SK-N-SH (cell line): Measurements from ENCODE around the gene TMED8. TPM values are rescaled to one million over a fixed set of nuclear protein-coding genes. Genes with fewer than 3 reads are reported as not detected.

Experiments used
- CTCF ChIA-PET: fragments of 300-600, 350-600 bp; formaldehyde crosslinking; extraction: SDS; loops from one replicate; lab custom pipeline; 2021; lab: Yijun Ruan, JAX
- POLR2A ChIA-PET: fragments of 350-600 bp; sonication (Branson Sonifier 250); formaldehyde crosslinking; extraction: SDS; loops from one replicate; lab custom pipeline; 2020; ENCODE audit warnings: antibody characterized with exemption, inconsistent platforms; lab: Yijun Ruan, JAX
- DNase-seq: peaks from one replicate; pipeline ENCODE4 v3.0.0; 2012
- H2AFZ ChIP-seq: fragments of 200-600 bp; sonication (generic); 2 replicates; pipeline ENCODE4 v1.8.1; 2016; ENCODE audit warnings: antibody characterized with exemption, mild to moderate bottlenecking, low read depth
- H3F3A ChIP-seq: fragments of 200-600 bp; sonication (generic); replicated peaks from 2 replicates; pipeline ENCODE3; 2016; ENCODE audit warnings: antibody characterized with exemption, mild to moderate bottlenecking; ENCODE audit not compliant: insufficient read depth
- H3K27ac ChIP-seq, 2 experiments: fragments of 200-500 bp in 1 of 2; fragments of 200-600 bp in 1 of 2; sonication (Bioruptor generic) in 1 of 2; sonication (generic), shearing (Covaris generic) in 1 of 2; 2 replicates each; pipeline versions ENCODE4 v1.5.1 to v1.6.1; 2014 to 2016; ENCODE audit warnings: low read depth in 2 of 2, inconsistent platforms in 1 of 2, low read length in 1 of 2, mild to moderate bottlenecking in 1 of 2, mixed read lengths in 1 of 2
- H3K27me3 ChIP-seq: fragments of 200-600 bp; sonication (generic), shearing (Covaris generic); 2 replicates; pipeline ENCODE4 v1.6.1; 2016; ENCODE audit warnings: mixed run types; ENCODE audit not compliant: insufficient read depth
- H3K36me3 ChIP-seq, 2 experiments: fragments of 200-500 bp in 1 of 2; fragments of 200-600 bp in 1 of 2; sonication (Bioruptor generic) in 1 of 2; sonication (generic) in 1 of 2; replicated peaks in 1 of 2; 2 replicates each; pipeline versions ENCODE3 to v1.5.1; 2014 to 2016; ENCODE audit warnings: low read length in 1 of 2, mild to moderate bottlenecking in 1 of 2; ENCODE audit not compliant: insufficient read depth in 2 of 2, control insufficient read depth in 1 of 2
- H3K4me1 ChIP-seq, 2 experiments: fragments of 200-500 bp in 1 of 2; fragments of 200-600 bp in 1 of 2; sonication (Bioruptor generic) in 1 of 2; sonication (generic), shearing (Covaris generic) in 1 of 2; 2 replicates each; pipeline versions ENCODE4 v1.5.1 to v1.6.1; 2014 to 2016; ENCODE audit warnings: low read depth in 1 of 2, low read length in 1 of 2, mixed run types in 1 of 2; ENCODE audit not compliant: insufficient read depth in 2 of 2, control insufficient read depth in 1 of 2
- H3K4me2 ChIP-seq: fragments of 200-600 bp; sonication (generic), shearing (Covaris generic); 2 replicates; pipeline ENCODE4 v1.6.1; 2017; ENCODE audit warnings: mixed run types
- H3K4me3 ChIP-seq, 2 experiments: fragments of 200-500 bp in 1 of 2; fragments of 200-600 bp in 1 of 2; sonication (Bioruptor generic) in 1 of 2; sonication (generic), shearing (Covaris generic) in 1 of 2; 2 replicates each; pipeline versions ENCODE4 v1.5.1 to v1.8.1; 2014 to 2016; ENCODE audit warnings: low read depth in 2 of 2, inconsistent platforms in 1 of 2, low read length in 1 of 2, mild to moderate bottlenecking in 1 of 2, mixed read lengths in 1 of 2, moderate library complexity in 1 of 2
- H3K79me2 ChIP-seq: fragments of 200-600 bp; sonication (generic); 2 replicates; pipeline ENCODE4 v1.8.1; 2017; ENCODE audit warnings: mild to moderate bottlenecking; ENCODE audit not compliant: insufficient read depth
- H3K9ac ChIP-seq: fragments of 200-600 bp; sonication (generic); 2 replicates; pipeline ENCODE4 v1.6.1; 2017; ENCODE audit warnings: mixed run types
- H3K9me2 ChIP-seq: fragments of 200-600 bp; sonication (generic); 2 replicates; pipeline ENCODE4 v1.6.1; 2017; ENCODE audit warnings: mixed run types
- H3K9me3 ChIP-seq: fragments of 200-600 bp; sonication (generic); 2 replicates; pipeline ENCODE4 v1.6.1; 2017; ENCODE audit warnings: mixed run types, mild to moderate bottlenecking, moderate library complexity
- H4K20me1 ChIP-seq: fragments of 200-600 bp; sonication (generic); 2 replicates; pipeline ENCODE4 v1.6.1; 2017; ENCODE audit warnings: mild to moderate bottlenecking, mixed run types; ENCODE audit not compliant: insufficient read depth
- CHD2 ChIP-seq: fragments of 150-350 bp; IDR thresholded peaks from 2 replicates; pipeline ENCODE4 v1.6.1; 2018; ENCODE audit warnings: low read length; ENCODE audit not compliant: partially characterized antibody
- ELF1 ChIP-seq: IDR thresholded peaks from 2 replicates; pipeline ENCODE4 v1.4.0; 2012
- EP300 ChIP-seq, 2 experiments: IDR thresholded peaks; 2 replicates each; pipeline versions ENCODE4 v1.4.0 to v1.6.1; 2012; ENCODE audit warnings: borderline replicate concordance in 1 of 2, low read depth in 1 of 2, low read length in 1 of 2
- FOSL2 ChIP-seq: IDR thresholded peaks from 2 replicates; pipeline ENCODE4 v1.4.0; 2012; ENCODE audit warnings: low read depth, mild to moderate bottlenecking, moderate library complexity, borderline replicate concordance
- FOXJ3 ChIP-seq: sonication (generic); formaldehyde crosslinking; IDR thresholded peaks from 2 replicates; pipeline ENCODE4 v1.5.1; 2020; ENCODE audit warnings: mild to moderate bottlenecking, missing genetic modification reagents
- FOXM1 ChIP-seq: IDR thresholded peaks from 2 replicates; pipeline ENCODE4 v1.4.0; 2012; ENCODE audit warnings: low read depth, mild to moderate bottlenecking
- GABPA ChIP-seq: IDR thresholded peaks from 2 replicates; pipeline ENCODE4 v1.4.0; 2012; ENCODE audit warnings: low read depth, mild to moderate bottlenecking
- IRF3 ChIP-seq: fragments of 150-350 bp; IDR thresholded peaks from 2 replicates; pipeline ENCODE4 v1.6.1; 2016; ENCODE audit warnings: mild to moderate bottlenecking, low read depth, low read length
- MEF2A ChIP-seq: IDR thresholded peaks from 2 replicates; pipeline ENCODE4 v1.4.0; 2012; ENCODE audit warnings: low read depth, borderline replicate concordance
- POLR2AphosphoS5 ChIP-seq: IDR thresholded peaks from 2 replicates; pipeline ENCODE4 v1.6.1; 2012; ENCODE audit warnings: low read depth, low read length
- RFX5 ChIP-seq: IDR thresholded peaks from 2 replicates; pipeline ENCODE4 v1.6.1; 2012; ENCODE audit warnings: mild to moderate bottlenecking, improper control_type of control experiment, low read length
- RXRA ChIP-seq: IDR thresholded peaks from 2 replicates; pipeline ENCODE4 v1.4.0; 2012; ENCODE audit warnings: low read depth, mild to moderate bottlenecking, borderline replicate concordance
- SIN3A ChIP-seq: IDR thresholded peaks from 2 replicates; pipeline ENCODE4 v1.6.1; 2012; ENCODE audit warnings: low read depth, mild to moderate bottlenecking, low read length, moderate library complexity, borderline replicate concordance
- SMC3 ChIP-seq: IDR thresholded peaks from 2 replicates; pipeline ENCODE4 v1.6.1; 2012; ENCODE audit warnings: low read depth, low read length, improper control_type of control experiment
- TAF1 ChIP-seq: IDR thresholded peaks from 2 replicates; pipeline ENCODE4 v1.6.1; 2012; ENCODE audit warnings: low read depth, mild to moderate bottlenecking, low read length, moderate library complexity, borderline replicate concordance
- TCF12 ChIP-seq: IDR thresholded peaks from 2 replicates; pipeline ENCODE4 v1.4.0; 2012
- YY1 ChIP-seq: IDR thresholded peaks from 2 replicates; pipeline ENCODE4 v1.4.0; 2012; ENCODE audit warnings: low read depth, mild to moderate bottlenecking
- ZBTB33 ChIP-seq: IDR thresholded peaks from 2 replicates; pipeline ENCODE4 v1.4.0; 2012; ENCODE audit warnings: low read depth, borderline replicate concordance
- WGBS: methylation state at CpG from one replicate; pipeline ENCODE4 v1.1.6; 2017; ENCODE audit warnings: low lambda C conversion rate; 5-methylcytosine and 5-hydroxymethylcytosine counted together
- polyA plus RNA-seq, 3 experiments: library from polyadenylated mRNA; depleted of rRNA; stranded (reverse); fragments of >200 nt; gene quantifications; 2 replicates each; pipeline ENCODE4 v1.2.3, GENCODE V29; 2012
- TF ChIP-seq, protein P1 (sequence below): fragments of 150-350 bp; IDR thresholded peaks from 2 replicates; pipeline ENCODE4 v1.6.1; 2017; ENCODE audit warnings: antibody characterized with exemption, low read length, low read depth, borderline replicate concordance
- TF ChIP-seq, protein P2 (sequence below): IDR thresholded peaks from 2 replicates; pipeline ENCODE4 v1.4.0; 2012; ENCODE audit warnings: low read depth
- TF ChIP-seq, protein P3 (sequence below): IDR thresholded peaks from 2 replicates; pipeline ENCODE4; 2012

Gene TMED8
- polyA plus RNA-seq, 1 of the 3 experiments (the other 2 are of a cell fraction) = 2.3 TPM

GRCh38 chr14:77369285-77369684, 7.6 kb downstream of the TMED8 start:
- no peak for DNase-seq

GRCh38 chr14:77364146-77364545, 12.7 kb downstream of the TMED8 start:
- H3K27ac ChIP-seq = no peak overlapping the region
- no peaks in the 10 kb centered on the region for H4K20me1 ChIP-seq
- H2AFZ ChIP-seq = no peak overlapping the region
- CTCF ChIA-PET = no interaction called here
- WGBS = 91% methylated on average over 3 of the region's 3 CpGs
- no peak for DNase-seq
- H3K9ac ChIP-seq = no peak overlapping the region
- H3K4me3 ChIP-seq = no peak overlapping the region
- no peaks in the 10 kb centered on the region for H3K9me3 ChIP-seq
- no peaks in the 10 kb centered on the region for H3K79me2 ChIP-seq
- POLR2A ChIA-PET = no interaction called here
- no peak overlapping the region for H3K4me2 ChIP-seq
- H3K9me2 ChIP-seq = no peaks in the 10 kb centered on the region
- no peaks in the 10 kb centered on the region for H3K27me3 ChIP-seq
- no peaks in the 10 kb centered on the region for H3K36me3 ChIP-seq
- no peaks in the 10 kb centered on the region for H3K4me1 ChIP-seq
- no peaks in the 10 kb centered on the region for H3F3A ChIP-seq
- TF ChIP-seq GABPA (no peak), SIN3A (no peak), CHD2 (no peak), FOXJ3 (no peak), ELF1 (no peak), TCF12 (no peak), MEF2A (no peak), FOSL2 (no peak), RFX5 (no peak), TAF1 (no peak), RXRA (no peak), FOXM1 (no peak)
- TF ChIP-seq, protein P1, sequence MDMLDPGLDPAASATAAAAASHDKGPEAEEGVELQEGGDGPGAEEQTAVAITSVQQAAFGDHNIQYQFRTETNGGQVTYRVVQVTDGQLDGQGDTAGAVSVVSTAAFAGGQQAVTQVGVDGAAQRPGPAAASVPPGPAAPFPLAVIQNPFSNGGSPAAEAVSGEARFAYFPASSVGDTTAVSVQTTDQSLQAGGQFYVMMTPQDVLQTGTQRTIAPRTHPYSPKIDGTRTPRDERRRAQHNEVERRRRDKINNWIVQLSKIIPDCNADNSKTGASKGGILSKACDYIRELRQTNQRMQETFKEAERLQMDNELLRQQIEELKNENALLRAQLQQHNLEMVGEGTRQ = no peak
- TF ChIP-seq, protein P2, sequence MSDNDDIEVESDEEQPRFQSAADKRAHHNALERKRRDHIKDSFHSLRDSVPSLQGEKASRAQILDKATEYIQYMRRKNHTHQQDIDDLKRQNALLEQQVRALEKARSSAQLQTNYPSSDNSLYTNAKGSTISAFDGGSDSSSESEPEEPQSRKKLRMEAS = no peak

More at GRCh38 chr14:77369285-77369684, 7.6 kb downstream of the TMED8 start:
- Histone ChIP-seq H3K9ac (no peak overlapping the region), H3K4me2 (no peak overlapping the region), H3K9me3 (no peaks in the 10 kb centered on the region), H4K20me1 (no peaks in the 10 kb centered on the region), H3K4me1 (peaks cover 2 to 4% of the 10 kb centered on the region in 2 experiments; a peak in 2 of 4 replicates), H3K36me3 (no peaks in the 10 kb centered on the region), H2AFZ (no peak overlapping the region), H3K79me2 (peaks cover 21% of the 10 kb centered on the region; the same call in 1 of the 2 replicates), H3F3A (no peaks in the 10 kb centered on the region), H3K9me2 (no peaks in the 10 kb centered on the region), H3K4me3 (no peak overlapping the region), H3K27me3 (no peaks in the 10 kb centered on the region), H3K27ac (no peak overlapping the region)
- POLR2A ChIA-PET = no interaction called here
- no peak for TF ChIP-seq SMC3
- no peak for TF ChIP-seq YY1
- no peak for TF ChIP-seq GABPA
- TF ChIP-seq ZBTB33 = no peak
- no peak for TF ChIP-seq POLR2AphosphoS5
- no peak for TF ChIP-seq EP300 (IDR thresholded peaks at IDR 0.05; ENCODE audit: borderline replicate concordance in 1 of 2, low read depth in 1 of 2, low read length in 1 of 2)
- TF ChIP-seq, protein P3, sequence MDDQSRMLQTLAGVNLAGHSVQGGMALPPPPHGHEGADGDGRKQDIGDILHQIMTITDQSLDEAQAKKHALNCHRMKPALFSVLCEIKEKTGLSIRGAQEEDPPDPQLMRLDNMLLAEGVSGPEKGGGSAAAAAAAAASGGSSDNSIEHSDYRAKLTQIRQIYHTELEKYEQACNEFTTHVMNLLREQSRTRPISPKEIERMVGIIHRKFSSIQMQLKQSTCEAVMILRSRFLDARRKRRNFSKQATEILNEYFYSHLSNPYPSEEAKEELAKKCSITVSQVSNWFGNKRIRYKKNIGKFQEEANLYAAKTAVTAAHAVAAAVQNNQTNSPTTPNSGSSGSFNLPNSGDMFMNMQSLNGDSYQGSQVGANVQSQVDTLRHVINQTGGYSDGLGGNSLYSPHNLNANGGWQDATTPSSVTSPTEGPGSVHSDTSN = no peak
- no peak for TF ChIP-seq IRF3
- no peak for TF ChIP-seq TCF12
- no peak for TF ChIP-seq FOXJ3
- no peak for TF ChIP-seq CHD2
- 87% methylated on average over 1 of the region's 1 CpG for WGBS
- CTCF ChIA-PET = interaction anchor here (0.7 kb wide), 1 partner anchor 1392 kb away, joined by 3 read pairs; no protein-coding TSS in a partner anchor
